ENCODE measurements around the gene NLRC3. TPM values are rescaled to one million over a fixed set of nuclear protein-coding genes. Genes with fewer than 3 reads are reported as not detected.

NLRC3 gene
- total and polyA plus RNA-seq, 9 donors, result 0.10 to 1.3 (median 0.23) TPM

- H3K36me3 ChIP-seq, result no peaks in the 10 kb centered on the region
- no peak for TF ChIP-seq EP300 (IDR thresholded peaks at IDR 0.05)
- TF ChIP-seq POLR2A (IDR thresholded peaks at IDR 0.05), result no peak
- TF ChIP-seq CTCF (IDR thresholded peaks at IDR 0.05), result no peak
- no peak for DNase-seq
- no peaks in the 10 kb centered on the region for H3K27me3 ChIP-seq
- WGBS, 3 donors, result 92 to 95% (median 93%) methylated on average over 3 of the region's 3 CpGs
- intact Hi-C loops (cut with DNase I), result no loop called here
- H3K27ac ChIP-seq, result no peak overlapping the region
- no peaks in the 10 kb centered on the region for H3K4me1 ChIP-seq (ENCODE audit: insufficient read depth)
- H3K4me3 ChIP-seq, result no peak overlapping the region
- H3K9me3 ChIP-seq, result no peaks in the 10 kb centered on the region
Observed at GRCh38 chr16:3623642-3624041, 46.4 kb upstream of the NLRC3 start.

GRCh38 chr16:3618769-3619141 lies 41.6 kb upstream of the NLRC3 start:
- H3K4me1 ChIP-seq (ENCODE audit: insufficient read depth), result no peaks in the 10 kb centered on the region
- DNase-seq, result no peak
- no peak overlapping the region for H3K27ac ChIP-seq
- H3K9me3 ChIP-seq, result no peaks in the 10 kb centered on the region
- intact Hi-C loops (cut with DNase I), result no loop called here
- no peaks in the 10 kb centered on the region for H3K36me3 ChIP-seq
- H3K4me3 ChIP-seq, result no peak overlapping the region
- H3K27me3 ChIP-seq, result no peaks in the 10 kb centered on the region
- WGBS, 3 donors, result 86 to 90% (median 87%) methylated on average over 3 of the region's 3 CpGs
- TF ChIP-seq CTCF (IDR thresholded peaks at IDR 0.05) (no peak), POLR2A (IDR thresholded peaks at IDR 0.05) (no peak), EP300 (IDR thresholded peaks at IDR 0.05) (no peak)

- TF ChIP-seq CTCF (IDR thresholded peaks at IDR 0.05) (no peak), EP300 (IDR thresholded peaks at IDR 0.05) (no peak), POLR2A (IDR thresholded peaks at IDR 0.05) (no peak)
- intact Hi-C loops (cut with DNase I), result no loop called here
- H3K27me3 ChIP-seq, result no peaks in the 10 kb centered on the region
Observed at GRCh38 chr16:3612510-3613466, 35.6 kb upstream of the NLRC3 start.

GRCh38 chr16:3611146-3611975 lies 34.2 kb upstream of the NLRC3 start, which contains the start of gene SLX4:
Gene SLX4 (minus strand): TSS chr16:3611606. CDS start chr16:3608964, 2,642 bp downstream.
- no peaks in the 10 kb centered on the region for H3K36me3 ChIP-seq
- TF ChIP-seq EP300 (IDR thresholded peaks at IDR 0.05), result no peak
- TF ChIP-seq CTCF (IDR thresholded peaks at IDR 0.05), result peak in 1 of 3 donors; percentile 17
- no peak for TF ChIP-seq POLR2A (IDR thresholded peaks at IDR 0.05)
- H3K4me3 ChIP-seq, result peak within 1 kb of the TSS; percentile 73
- peak; percentile 87 to 94 (median 93) for DNase-seq
- H3K9me3 ChIP-seq, result no peaks in the 10 kb centered on the region
- intact Hi-C loops (cut with DNase I), result no loop called here
- no peak within 1 kb of the TSS for H3K27ac ChIP-seq
- H3K4me1 ChIP-seq (ENCODE audit: insufficient read depth), result peaks cover 2% of the 10 kb centered on the region
- 0% methylated on average over 59 to 86 of the region's 86 CpGs for WGBS, 3 donors
- H3K27me3 ChIP-seq, result no peaks in the 10 kb centered on the region

More at GRCh38 chr16:3612510-3613466, 35.6 kb upstream of the NLRC3 start:
- Histone ChIP-seq H3K27ac (no peak overlapping the region), H3K36me3 (no peaks in the 10 kb centered on the region), H3K4me1 (ENCODE audit: insufficient read depth) (peaks cover 2% of the 10 kb centered on the region), H3K4me3 (peak overlapping the region; percentile 73), H3K9me3 (no peaks in the 10 kb centered on the region)
- DNase-seq, result peak in 1 of 5 donors; percentile 14
- 73 to 82% (median 78%) methylated on average over 34 of the region's 34 CpGs for WGBS, 3 donors
